GM18526 (cell line): ENCODE measurements around the gene ABR.

Experiments
- POLR2A ChIP-seq: IDR thresholded peaks from 3 replicates; pipeline ENCODE4 v1.6.1; 2011; ENCODE audit not compliant: insufficient read length; ENCODE audit errors: extremely low read depth

Gene ABR

DNA sequence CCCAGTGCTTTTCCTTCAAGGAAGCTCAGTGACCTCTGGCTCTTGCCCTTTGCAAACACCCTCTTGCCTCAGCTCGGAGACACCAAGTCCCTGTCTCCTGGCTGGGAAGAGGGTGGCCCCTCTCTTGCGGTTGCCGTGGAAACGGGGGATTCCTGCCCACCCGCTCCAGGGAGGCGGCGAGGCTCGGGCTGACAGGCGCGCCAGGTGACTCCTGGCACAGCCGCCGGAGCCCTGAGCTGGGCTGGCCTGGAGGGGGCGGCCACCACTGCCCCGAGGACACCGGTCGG lies 71.4 kb downstream of the ABR start:
- no peak for TF ChIP-seq POLR2A

DNA sequence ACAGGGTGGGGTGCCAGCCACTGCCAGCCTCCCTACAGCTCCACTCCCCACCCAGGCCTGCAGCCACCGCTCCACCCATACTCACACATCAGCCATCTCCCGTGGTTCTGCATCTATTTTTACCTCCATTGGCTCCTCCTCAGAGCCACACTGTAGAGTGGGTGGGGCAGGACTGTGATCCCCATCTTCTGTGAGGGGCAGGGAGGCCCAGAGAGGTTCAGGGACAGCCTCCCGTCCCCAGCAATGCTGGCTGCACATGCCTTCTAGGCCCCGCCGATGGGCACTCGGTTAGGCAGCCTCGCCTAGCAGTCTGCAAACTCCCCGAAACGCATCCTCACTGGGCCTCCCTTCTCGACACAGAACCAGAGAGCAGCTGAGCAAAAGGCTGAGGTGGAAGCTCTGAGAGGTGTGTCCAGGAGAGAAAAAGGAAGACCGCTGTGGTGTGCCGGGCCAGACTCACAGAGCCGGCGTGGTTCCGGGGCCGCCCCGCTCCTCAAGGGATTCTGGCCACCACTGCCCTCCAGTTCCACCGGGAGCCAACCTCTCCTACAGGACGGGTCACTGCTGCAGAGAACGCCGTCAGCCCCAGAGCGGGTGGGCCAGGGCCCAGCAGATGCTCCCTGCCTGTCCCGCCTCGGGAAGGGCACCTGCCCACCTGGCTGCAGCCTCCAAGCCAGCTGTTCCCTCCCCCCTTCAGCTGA lies 71.9 kb downstream of the ABR start:
- no peak for TF ChIP-seq POLR2A

GRCh38 chr17:1107083-1107776 lies 72.6 kb downstream of the ABR start:
- TF ChIP-seq POLR2A = no peak

DNA sequence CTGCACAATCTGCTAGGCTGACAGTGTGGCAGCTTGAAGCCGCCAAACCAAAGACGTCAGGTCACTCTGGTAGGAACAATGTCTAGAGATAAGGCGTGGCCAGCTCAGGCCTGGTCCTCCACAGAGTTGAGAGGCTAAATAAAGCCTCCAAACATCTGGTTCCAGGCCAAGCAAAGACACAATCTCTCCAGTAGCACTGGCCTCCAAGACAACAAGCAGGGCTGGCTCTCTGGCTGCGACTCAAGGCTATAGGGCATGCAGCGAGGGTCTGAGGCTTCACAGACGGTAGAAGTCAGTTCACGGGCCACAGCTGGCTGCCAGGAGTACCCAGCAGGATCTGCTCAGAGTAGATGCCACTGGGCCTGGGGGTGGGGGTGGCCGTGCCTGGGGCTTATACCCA lies 75.6 kb downstream of the ABR start:
- TF ChIP-seq POLR2A = no peak

DNA sequence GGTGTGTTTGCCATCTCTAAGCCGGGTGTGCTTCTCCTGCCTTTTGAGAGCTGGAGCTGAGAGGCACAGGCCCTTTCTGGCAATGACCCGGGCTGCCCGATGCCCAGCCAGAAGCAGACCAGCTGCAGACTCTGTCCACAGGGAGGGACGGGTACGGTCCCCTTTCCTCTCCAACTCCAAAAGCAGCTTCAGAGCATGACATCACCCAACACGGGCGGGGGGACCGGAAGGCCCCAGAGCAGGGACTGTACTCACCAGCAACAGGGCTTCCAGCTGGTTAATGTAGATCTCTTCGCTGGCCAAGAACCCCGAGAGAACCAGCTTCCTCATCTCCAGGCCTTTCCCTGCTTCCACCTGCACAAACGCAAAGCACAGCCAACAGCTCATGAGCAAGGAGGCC lies 79.4 kb downstream of the ABR start:
- no peak for TF ChIP-seq POLR2A

- no peak for TF ChIP-seq POLR2A
These were observed 80.5 kb downstream of the ABR start for GRCh38 chr17:1099242-1099641.

- no peak for TF ChIP-seq POLR2A
These were observed 83.6 kb downstream of the ABR start for GRCh38 chr17:1096215-1096614.

DNA sequence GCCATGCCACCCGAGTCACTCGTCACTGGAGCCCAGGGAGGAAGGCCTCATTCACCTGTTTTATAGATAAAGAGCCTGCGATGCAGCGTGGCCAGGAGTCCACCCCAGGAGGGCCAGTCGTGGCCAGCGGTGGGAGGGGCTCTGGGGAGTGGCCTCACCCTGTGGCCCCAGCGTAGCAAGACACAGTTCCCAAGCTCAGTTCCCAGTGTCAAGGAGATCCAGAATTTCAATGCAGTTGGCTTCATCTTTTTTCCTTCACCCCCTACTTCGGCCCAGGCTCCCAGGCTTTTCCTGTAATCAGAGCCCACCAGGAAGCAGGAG lies 84.0 kb downstream of the ABR start:
- TF ChIP-seq POLR2A = no peak

- no peak for TF ChIP-seq POLR2A
These were observed 84.5 kb downstream of the ABR start for GRCh38 chr17:1095090-1095852.

DNA sequence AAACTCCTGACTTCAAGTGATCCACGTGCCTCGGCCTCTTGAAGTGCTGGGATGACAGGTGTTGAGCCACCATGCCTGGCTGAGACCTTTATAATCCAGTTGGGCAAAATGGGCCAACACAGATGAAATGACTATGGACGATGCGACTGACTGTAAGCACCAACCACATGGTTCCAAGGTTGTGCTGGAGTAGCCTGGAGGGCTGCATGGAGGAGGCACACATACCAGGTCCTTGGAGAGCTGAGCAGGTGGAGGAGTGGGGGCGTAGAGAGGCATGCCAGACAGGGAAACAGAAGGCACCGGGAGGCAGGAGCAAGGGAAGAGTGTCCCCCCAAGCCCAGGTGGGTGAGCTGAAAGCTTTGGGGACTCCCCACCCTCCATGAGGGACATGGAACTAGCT lies 85.2 kb downstream of the ABR start:
- TF ChIP-seq POLR2A = no peak

- TF ChIP-seq POLR2A = no peak
These were observed 87.9 kb downstream of the ABR start for GRCh38 chr17:1091900-1092299.

DNA sequence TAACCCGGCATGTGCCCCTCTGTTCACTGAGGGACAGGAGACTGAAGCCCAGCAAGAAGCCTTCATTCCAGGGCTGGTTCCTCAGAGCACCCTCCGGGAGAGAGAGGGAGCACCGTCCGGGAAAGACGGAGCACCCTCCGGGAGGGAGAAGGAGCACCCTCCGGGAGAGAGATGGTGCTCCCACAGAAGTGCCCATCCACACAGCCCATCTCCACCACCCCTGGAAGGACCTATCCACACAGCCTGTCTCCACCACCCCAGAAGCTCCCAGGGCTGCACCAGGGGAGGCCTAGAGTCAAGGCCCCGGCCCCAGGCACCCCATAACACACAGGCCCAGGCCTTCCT lies 88.6 kb downstream of the ABR start:
- no peak for TF ChIP-seq POLR2A

- no peak for TF ChIP-seq POLR2A
These were observed 89.2 kb downstream of the ABR start for GRCh38 chr17:1090465-1091189.

- no peak for TF ChIP-seq POLR2A
These were observed 89.9 kb downstream of the ABR start for GRCh38 chr17:1089915-1090314.

GRCh38 chr17:1087381-1088241 lies 92.2 kb downstream of the ABR start:
- no peak for TF ChIP-seq POLR2A
